ENCODE results near the gene LNX1.

LNX1 gene

GRCh38 chr4:53591372-53591892 is at the start of gene LNX1:
TSS of gene LNX1 (minus strand) at chr4:53591486. CDS start at chr4:53574002, 17,484 bp downstream.
- no peak for DNase-seq

DNA sequence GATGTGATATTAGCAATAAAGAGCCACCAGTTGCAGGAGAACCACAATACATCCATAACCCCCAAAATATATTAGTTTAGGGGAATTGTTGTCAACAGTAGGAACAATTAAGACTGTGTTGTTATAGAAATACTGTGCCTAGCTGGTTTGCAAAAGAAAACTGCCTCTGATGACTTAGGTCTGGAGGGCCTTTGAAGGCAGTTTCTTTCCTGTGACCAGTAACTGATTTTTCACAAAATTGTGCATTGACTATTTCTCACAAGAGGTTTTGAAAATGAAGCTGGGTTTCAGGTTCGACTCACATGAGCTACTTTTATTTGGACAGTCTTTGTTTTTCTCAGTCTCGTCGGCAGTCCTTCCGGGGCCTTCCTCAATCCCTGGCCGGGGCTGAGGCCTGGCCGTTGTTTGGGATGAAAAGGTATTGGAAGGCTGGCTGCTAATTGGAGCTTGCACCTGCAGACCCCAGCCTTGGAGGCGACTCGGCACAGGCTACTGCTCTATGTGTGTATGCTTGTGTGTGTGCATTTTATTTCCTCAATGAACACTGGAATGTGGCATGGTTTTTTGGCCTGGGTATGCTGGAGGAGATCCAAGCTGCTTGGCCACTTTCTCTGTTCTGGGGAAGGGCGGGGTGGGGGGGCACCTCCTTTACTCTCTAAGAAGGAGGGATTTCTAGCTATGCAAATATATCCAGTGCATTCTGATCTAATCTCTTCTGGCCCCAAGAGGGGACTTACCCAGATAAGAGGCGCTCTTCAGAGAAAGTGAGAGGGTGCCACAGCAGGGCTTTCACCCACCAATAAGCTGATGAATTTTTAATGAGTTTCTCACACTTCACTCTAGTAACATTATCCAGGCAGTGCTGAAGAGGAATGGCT is 49.5 kb upstream of the LNX1 start:
- DNase-seq = peak; percentile 92

- no peak for DNase-seq
These were observed 47.6 kb upstream of the LNX1 start for GRCh38 chr4:53638919-53639318.

DNA sequence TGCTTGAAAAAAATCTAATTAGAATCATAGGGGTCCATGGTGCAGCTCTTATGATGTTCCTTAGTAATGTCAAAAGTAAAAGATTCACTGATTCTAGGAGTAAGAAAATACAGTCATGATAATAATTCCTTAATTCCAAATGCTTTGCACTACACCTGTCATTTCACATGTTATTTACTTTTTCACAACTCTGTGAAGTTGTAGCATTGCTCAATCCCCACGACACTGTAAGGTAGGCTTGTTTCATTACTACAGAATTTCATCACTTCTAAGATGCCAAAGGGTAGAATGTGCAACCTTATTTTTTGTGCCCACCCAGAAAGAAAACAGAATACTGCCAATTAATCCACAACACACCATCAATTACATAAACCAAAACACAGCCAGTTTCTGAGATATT is 46.1 kb upstream of the LNX1 start:
- DNase-seq = no peak

- DNase-seq = no peak
These were observed 44.6 kb upstream of the LNX1 start for GRCh38 chr4:53635697-53636483.

- no peak for DNase-seq
These were observed 42.3 kb upstream of the LNX1 start for GRCh38 chr4:53633608-53634007.

GRCh38 chr4:53629296-53629695 is 38.0 kb upstream of the LNX1 start:
- no peak for DNase-seq

DNA sequence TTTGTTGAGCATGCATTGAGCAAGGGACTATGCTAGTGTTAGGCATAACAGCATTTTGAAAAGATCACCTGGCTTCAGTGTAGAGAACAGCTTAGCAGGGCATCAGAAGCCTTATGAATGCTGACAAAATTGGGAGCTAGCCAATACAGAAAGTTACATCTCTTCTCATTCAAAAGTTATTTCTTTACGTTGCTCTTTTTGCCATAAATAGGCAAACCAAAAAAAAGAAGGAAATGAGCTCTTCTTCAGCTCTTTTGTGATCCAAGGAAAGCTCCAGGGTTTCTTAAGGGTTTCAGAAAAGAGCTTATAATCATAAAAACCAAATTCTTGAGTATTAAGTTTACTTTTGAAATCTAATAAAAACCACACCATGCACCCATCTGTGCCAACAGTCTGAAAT is 35.2 kb upstream of the LNX1 start:
- no peak for DNase-seq

- no peak for DNase-seq
These were observed 34.6 kb upstream of the LNX1 start for GRCh38 chr4:53625888-53626287.

DNA sequence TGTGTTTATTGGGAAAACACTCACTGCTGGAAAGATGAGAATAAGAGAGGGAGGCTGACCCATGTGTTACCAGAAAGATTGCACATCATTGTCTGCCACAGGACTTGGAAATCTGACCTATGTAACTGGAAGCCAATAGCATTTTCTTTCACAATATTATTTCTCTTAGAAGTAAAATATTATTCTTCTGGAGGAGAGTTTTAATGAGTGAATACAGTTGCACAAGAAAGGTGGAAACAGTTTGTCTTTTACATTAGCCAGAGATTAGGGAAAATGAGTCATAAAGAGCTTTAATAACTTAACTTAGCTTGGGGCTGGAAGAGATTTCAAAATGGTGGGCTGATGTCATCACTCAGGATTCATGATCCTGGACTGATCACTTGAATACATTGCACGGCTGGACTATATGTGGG is 31.5 kb upstream of the LNX1 start:
- no peak for DNase-seq

DNA sequence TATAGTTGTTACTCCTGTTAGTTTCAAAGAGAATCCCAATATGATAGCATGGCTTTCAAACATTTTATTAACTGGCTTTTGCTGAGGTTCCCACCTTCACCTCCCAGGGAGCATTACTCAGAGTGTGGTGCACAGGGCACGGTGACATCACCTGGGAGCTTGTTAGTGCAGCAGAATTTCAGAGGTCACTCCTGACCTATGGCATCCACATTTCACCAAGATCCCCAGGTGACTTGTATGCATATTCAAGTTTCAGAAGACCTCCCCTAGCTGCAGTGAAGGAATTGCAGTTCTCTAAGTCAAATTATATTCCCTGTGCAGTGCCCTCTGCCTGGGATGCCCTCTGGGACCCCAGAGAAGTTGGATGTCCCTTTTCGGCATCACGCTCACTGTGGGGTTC is 29.7 kb upstream of the LNX1 start:
- no peak for DNase-seq

DNA sequence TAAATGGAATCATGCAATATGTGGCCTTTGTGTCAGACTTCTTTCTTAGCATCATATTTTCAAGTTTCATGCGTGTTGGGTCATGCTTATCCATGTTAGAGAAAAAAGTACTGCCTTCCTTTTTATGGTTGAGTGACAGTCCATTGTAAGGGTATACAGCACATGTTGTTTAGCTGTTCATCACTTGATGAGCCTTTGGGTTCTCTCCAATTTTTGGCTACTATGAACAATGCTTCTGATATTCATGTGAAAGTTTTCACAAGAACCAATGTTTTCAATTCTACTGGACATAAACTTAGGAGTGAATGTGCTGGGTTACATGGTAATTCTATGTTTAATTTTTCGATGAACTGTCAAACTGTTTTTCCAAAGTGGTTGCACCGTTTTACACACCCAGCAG is 28.1 kb upstream of the LNX1 start:
- no peak for DNase-seq

- no peak for DNase-seq
These were observed 27.0 kb upstream of the LNX1 start for GRCh38 chr4:53618321-53618720.

DNA sequence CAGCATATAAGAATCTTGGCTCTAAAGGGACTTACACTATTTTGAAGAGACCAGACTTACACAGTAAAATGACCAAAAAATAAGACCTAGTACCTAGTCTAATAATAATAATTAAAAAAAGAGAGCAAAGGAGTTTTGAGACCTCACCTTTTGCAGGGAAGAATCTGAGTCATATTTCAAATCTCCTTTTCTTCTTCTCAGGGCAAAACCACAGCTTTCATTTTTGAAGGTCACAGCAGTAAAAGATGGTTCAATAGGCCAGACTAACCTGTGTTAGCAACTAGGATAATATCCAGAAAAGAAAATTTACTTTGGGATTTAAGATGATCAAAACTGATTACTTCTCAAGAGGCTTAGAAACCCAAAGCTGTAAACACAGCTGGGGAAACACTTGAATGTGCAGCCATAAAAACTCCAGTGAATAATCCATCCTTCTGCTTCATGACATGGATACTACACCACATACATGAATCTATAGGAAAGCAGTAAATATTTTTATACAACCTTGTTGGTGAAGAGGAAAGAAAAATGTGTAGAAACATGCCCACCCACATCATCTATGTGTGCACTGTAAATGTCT is 25.9 kb upstream of the LNX1 start:
- DNase-seq = peak; percentile 35

DNA sequence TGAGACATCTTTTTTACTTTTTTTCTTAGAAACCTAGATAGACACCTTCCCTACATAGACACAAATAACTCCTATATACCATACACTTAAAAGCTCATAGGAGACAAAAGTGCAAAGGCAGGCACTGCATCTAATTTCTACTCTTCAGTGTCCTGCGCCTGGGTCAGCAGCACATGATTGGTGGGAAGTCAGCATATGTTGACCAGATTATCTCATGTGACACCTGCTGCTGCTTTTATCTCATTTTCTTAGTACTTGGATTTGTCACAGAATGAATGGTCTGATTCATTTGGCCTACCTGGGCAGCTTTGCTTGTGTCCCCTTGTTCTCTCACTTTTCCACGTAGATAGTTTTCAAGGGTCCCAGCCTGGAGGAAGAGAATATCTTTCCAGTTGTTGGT is 24.9 kb upstream of the LNX1 start:
- DNase-seq = no peak

DNA sequence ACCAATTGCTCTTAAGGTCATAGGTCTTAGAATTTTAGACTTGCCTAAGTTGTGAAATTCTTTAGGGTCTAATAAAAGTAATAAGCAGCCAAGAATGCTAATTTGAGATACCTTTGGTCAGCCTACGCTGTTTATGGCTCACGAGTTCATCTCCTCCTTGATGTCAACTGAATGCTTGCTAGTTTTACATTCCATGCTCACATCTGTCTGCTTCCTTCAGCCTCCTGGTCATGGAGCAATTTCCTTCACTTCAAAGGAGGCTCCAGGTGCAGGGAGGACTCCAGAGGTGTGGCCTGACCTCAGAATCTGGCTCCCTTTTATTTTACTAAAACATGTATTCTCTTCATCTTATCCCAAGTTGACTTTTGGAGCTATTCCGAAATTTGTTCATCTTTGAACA is 23.3 kb upstream of the LNX1 start:
- DNase-seq = no peak

- DNase-seq = no peak
These were observed 22.1 kb upstream of the LNX1 start for GRCh38 chr4:53613428-53613827.

DNA sequence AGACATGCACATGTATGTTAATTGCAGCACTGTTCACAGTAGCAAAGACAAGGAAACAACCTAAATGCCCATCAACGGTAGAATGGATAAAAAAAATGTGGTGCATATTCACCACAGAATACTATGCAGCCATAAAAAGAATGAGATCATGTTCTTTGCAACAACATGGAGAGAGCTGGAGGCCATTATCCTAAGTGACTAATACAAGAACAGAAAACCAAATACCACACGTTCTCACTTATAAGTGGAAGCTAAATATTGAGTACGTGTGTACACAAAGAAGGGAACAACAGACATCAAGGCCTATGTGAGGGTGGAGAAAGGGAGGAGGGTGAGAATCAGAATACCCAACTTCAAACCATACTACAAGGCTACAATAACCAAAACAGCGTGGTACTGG is 17.4 kb upstream of the LNX1 start:
- DNase-seq = no peak

DNA sequence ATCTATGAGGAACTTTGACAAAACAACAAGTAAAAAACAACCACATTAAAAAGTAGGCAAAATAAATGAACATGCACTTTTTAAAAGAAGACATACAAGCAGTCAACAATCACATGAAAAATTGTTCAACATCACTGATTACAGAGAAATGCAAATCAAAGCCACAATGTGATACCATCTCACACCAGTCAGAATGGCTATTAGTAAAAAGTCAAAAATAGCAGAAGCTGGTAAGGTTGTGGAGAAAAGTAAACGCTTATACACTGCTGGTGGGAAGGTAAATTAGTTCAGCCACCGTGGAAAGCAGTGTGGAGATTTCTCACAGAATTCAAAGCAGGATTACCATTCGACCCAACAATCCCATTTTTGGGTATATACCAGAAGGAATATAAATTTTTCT is 17.0 kb upstream of the LNX1 start:
- DNase-seq = no peak

DNA sequence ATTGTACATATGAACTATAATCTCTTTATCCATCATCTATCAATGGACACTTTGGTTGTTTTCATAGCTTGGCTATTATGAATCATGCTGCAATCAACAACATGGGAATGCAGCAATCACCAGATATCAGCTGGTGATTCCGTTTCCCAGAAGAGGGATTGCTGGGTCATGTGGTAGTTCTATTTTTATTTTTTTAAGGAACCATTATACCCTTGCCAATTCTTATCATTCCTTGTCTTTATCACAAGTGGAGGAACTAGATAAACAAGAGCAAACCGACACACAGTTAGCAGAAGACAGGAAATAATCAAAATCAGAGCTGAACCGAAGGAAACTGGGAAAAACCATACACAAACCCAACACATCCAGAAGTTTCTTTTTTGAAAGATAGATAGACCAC is 14.5 kb upstream of the LNX1 start:
- DNase-seq = no peak

DNA sequence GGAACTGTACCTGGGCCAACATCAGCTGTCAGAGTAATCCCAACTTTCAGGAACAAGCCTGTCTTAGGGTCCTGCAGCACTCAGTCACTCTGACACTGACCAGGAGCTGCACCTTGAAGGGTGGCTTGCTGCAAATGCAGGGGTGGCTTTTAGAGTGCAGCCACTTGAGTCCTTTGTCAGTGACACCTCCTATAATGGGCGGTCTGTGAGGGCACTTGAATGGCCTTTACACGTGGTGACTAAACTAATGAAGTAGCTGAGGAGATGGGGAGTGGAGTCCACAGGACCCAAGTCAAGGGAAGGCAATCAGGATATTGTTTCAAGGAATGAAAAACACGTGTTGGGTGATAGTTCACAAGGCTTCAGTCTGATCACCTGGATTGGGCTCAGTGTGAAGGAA is 11.1 kb upstream of the LNX1 start:
- DNase-seq = no peak

DNA sequence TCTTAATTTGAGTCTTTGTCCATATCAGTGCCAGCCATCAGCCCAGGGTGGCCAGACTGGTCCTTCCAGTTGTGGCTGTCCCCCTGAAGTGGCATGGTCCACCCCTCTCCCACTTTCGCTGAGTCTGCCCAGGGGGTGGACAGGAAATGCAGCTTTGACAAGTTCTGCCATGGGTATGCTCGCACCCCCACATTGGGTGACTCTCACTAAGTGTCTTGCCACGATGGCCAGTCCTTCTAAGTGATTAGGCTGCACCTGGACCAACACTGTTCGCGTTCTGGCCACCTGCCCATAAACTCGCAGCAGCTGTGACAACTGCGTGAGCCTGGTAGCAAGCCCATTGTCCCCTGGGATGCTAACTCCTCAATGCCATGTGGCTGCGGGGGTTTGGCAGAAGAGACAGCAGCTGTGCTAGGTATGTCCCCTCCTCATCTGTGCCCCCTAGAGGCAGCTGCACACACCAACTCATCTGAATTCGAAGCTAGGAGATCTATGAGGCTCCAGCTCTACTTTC is 10.0 kb upstream of the LNX1 start:
- peak; percentile 88 for DNase-seq

DNA sequence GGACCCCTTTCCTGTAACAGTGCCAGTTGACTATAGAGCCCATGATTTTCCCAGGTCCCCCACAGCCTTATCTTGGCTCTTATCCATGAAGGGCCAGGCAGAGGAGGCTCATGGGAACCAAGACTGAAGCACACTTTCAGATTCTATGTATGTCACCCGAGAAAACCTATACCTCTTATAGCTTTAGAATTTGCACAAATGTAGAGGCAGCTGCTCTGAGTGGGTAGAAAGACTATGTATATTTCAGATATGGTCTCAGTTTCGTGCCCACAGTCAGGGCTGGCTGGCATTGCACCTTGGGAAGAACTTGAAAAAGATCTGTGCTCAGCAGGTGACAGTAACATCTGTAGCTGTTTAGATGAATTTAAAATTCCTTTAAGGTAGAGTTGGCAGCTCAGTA is 8.3 kb upstream of the LNX1 start:
- DNase-seq = no peak
